ENCODE measurements around the gene FAM50B.

The FAM50B gene

GRCh38 chr6:3867641-3868502 lies 18.7 kb downstream of the FAM50B start:
- H3K4me1 Mint-ChIP-seq, result peaks cover 23% of the 10 kb centered on the region
- peaks cover 12% of the 10 kb centered on the region for H3K27me3 Mint-ChIP-seq
- H3K9me3 Mint-ChIP-seq, result peaks cover 4% of the 10 kb centered on the region
- H3K27ac Mint-ChIP-seq, result peak overlapping the region; percentile 72
- DNase-seq, result no peak
- CTCF ChIA-PET, result interaction anchor here (0.6 to 1.3 kb wide), 5 partner anchors 19 to 140 kb away, joined by 3 to 8 read pairs (median 4); partner anchors contain the start of gene FAM50B
- no peaks in the 10 kb centered on the region for H3K36me3 Mint-ChIP-seq
- H3K4me3 Mint-ChIP-seq, result peak overlapping the region; percentile 22

GRCh38 chr6:3868544-3868943 lies 19.4 kb downstream of the FAM50B start:
- peaks cover 23% of the 10 kb centered on the region for H3K4me1 Mint-ChIP-seq
- H3K4me3 Mint-ChIP-seq, result no peak overlapping the region
- peaks cover 4% of the 10 kb centered on the region for H3K9me3 Mint-ChIP-seq
- DNase-seq, result no peak
- no peak overlapping the region for H3K27ac Mint-ChIP-seq
- CTCF ChIA-PET, result interaction anchor here (1.0 to 1.3 kb wide), 2 partner anchors 20 to 23 kb away, joined by 4 to 8 read pairs; partner anchors contain the start of gene FAM50B
- H3K36me3 Mint-ChIP-seq, result no peaks in the 10 kb centered on the region
- H3K27me3 Mint-ChIP-seq, result peaks cover 16% of the 10 kb centered on the region

DNA sequence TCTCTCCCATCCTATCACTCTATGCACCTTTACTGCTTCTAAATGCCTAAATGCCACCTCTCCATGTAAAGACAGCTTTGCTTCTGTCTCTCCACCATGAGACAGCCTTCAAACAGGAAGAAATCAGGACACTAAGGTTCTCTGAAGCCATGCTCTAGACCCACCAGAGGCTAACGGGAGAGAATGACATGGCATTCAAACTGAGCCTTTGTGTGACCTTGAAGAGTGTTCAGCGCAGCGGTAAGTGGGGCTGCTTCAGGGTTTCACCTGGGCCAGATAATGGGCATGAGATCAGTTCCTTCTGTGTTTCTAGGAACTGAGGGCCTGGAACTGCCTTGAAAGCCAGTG lies 20.1 kb downstream of the FAM50B start:
- H3K4me3 Mint-ChIP-seq, result no peak overlapping the region
- no peaks in the 10 kb centered on the region for H3K36me3 Mint-ChIP-seq
- no peak overlapping the region for H3K27ac Mint-ChIP-seq
- peaks cover 21% of the 10 kb centered on the region for H3K27me3 Mint-ChIP-seq
- DNase-seq, result no peak
- H3K4me1 Mint-ChIP-seq, result peaks cover 23% of the 10 kb centered on the region
- peaks cover 4% of the 10 kb centered on the region for H3K9me3 Mint-ChIP-seq
- CTCF ChIA-PET, result no interaction called here

DNA sequence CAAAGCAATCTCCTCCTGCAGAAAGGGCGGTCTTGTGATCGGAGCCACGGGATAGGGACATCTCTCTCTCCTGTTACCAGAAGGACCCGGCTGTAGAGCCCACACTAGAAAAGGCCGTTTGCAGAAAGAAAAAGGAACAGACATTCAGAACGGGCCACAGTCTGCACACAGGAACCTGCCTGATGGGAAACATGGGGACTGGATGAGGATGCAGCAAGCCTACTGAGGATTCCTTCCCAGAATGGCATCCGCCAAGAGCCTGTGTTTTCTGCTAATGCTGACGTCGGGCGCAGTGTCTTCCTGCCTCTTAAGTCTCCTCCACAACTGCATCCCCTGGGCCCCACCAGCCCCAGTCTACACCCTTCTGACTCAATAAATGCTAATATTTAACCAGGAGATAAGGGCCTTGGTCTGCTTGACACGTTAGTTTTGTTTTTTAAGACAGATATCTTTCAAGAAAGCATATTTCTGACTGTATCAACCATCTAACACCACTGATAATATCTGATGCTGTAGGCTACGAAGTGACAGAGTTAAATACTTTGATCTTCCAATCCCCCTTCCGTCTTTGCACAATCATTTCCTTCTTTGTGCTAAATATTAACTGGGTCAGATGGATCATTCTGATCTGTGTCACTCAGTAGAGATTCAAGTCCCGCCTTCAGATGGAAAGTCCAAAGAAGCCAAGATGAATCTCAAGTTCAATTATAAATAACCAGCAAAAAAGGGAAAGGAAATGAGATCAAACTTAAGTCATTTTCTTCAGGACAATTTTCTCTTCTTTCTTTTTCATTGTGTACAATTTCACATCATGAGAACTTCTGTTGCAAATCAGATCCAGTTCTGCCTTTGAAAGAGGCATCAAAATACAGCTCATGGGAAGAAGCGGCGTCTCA lies 20.7 kb downstream of the FAM50B start:
- Mint-ChIP-seq H3K27ac (no peak overlapping the region), H3K9me3 (peaks cover 4% of the 10 kb centered on the region), H3K36me3 (no peaks in the 10 kb centered on the region), H3K27me3 (peaks cover 23% of the 10 kb centered on the region), H3K4me3 (no peak overlapping the region), H3K4me1 (peaks cover 23% of the 10 kb centered on the region)
- no peak for DNase-seq
- CTCF ChIA-PET, result no interaction called here

DNA sequence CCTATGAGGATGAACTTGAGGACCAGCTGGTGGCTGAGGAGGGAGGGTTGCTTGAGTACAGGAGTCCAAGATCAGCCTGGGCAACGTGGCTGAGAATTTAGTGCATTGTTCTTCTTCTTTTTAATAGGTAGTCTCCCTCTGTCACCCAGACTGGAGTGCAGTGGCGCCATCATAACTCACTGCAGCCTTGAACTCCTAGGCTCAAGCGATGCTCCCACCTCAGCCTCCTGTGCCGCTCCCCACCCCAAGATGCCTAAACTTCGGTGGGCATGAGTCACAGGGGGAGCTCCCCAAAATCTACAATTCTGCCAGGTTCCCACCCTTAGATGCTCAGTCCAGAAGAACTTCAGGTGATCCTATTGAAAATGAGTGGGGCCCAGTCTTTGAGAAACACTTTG lies 21.4 kb downstream of the FAM50B start:
- Mint-ChIP-seq H3K27me3 (peaks cover 18% of the 10 kb centered on the region), H3K27ac (no peak overlapping the region)
- no peak for DNase-seq

DNA sequence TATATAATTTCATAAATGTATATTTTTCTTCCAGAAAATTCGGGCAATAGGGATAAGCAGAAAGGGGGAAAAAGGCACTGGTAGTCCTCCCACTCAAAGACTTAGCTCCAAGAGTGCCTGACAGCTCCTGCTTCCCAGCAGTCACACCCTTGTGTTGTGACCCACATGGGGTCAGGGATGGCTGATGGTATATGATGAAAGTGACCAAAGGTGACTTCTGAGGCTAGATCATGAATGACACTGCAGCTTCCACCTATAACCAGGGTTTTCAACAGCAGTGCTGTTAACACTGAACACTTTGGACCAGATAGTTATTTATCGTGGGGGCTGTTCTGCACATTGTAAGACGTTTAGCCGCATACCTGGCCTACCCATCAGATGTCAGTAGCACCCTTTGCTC lies 22.3 kb downstream of the FAM50B start:
- Mint-ChIP-seq H3K27ac (no peak overlapping the region), H3K4me3 (no peak overlapping the region), H3K36me3 (no peaks in the 10 kb centered on the region), H3K4me1 (peaks cover 23% of the 10 kb centered on the region), H3K27me3 (peaks cover 18% of the 10 kb centered on the region), H3K9me3 (no peaks in the 10 kb centered on the region)
- CTCF ChIA-PET, result no interaction called here
- DNase-seq, result no peak

More for the DNA sequence above, 21.4 kb downstream of the FAM50B start:
- no peak overlapping the region for H3K4me3 Mint-ChIP-seq
- H3K4me1 Mint-ChIP-seq, result peaks cover 23% of the 10 kb centered on the region
- no peaks in the 10 kb centered on the region for H3K9me3 Mint-ChIP-seq
- H3K36me3 Mint-ChIP-seq, result no peaks in the 10 kb centered on the region
- CTCF ChIA-PET, result no interaction called here

DNA sequence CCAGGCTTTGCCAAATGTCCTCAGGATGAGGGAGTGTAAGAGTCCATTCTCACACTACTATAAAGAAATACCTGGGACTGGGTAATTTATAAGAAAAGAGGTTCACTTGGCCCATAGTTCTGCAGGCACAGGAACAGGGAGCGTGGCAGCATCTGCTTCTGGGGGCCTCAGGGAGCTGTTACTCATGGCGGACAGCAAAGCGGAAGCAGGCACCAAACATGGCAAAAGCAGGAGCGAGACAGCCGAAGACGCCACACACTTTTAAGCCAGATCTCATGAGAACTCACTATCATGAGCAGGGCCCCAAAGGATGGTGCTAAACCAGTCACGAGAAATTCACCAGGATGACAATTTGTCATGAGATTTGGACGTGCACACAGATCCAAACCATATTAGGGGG lies 22.8 kb downstream of the FAM50B start:
- H3K9me3 Mint-ChIP-seq, result no peaks in the 10 kb centered on the region
- CTCF ChIA-PET, result interaction anchor here (0.8 kb wide), 1 partner anchor 23 kb away, joined by 5 read pairs; the partner anchor contains the start of gene FAM50B
- DNase-seq, result no peak
- H3K4me1 Mint-ChIP-seq, result peaks cover 23% of the 10 kb centered on the region
- H3K27ac Mint-ChIP-seq, result no peak overlapping the region
- no peak overlapping the region for H3K4me3 Mint-ChIP-seq
- peaks cover 18% of the 10 kb centered on the region for H3K27me3 Mint-ChIP-seq
- H3K36me3 Mint-ChIP-seq, result no peaks in the 10 kb centered on the region

- CTCF ChIA-PET, result interaction anchor here (0.8 kb wide), 1 partner anchor 24 kb away, joined by 5 read pairs; the partner anchor contains the start of gene FAM50B
- no peaks in the 10 kb centered on the region for H3K9me3 Mint-ChIP-seq
- no peak for DNase-seq
These were observed 23.2 kb downstream of the FAM50B start for GRCh38 chr6:3872370-3872854.

GRCh38 chr6:3873051-3873450 lies 23.9 kb downstream of the FAM50B start:
- Mint-ChIP-seq H3K27me3 (peaks cover 18% of the 10 kb centered on the region), H3K9me3 (no peaks in the 10 kb centered on the region), H3K4me1 (peaks cover 15% of the 10 kb centered on the region), H3K36me3 (no peaks in the 10 kb centered on the region), H3K4me3 (no peak overlapping the region), H3K27ac (no peak overlapping the region)
- CTCF ChIA-PET, result no interaction called here
- DNase-seq, result no peak

More at GRCh38 chr6:3872370-3872854, 23.2 kb downstream of the FAM50B start:
- Mint-ChIP-seq H3K4me1 (peaks cover 21% of the 10 kb centered on the region), H3K27me3 (peaks cover 18% of the 10 kb centered on the region), H3K4me3 (no peak overlapping the region), H3K36me3 (no peaks in the 10 kb centered on the region), H3K27ac (no peak overlapping the region)

GRCh38 chr6:3874069-3874468 lies 24.9 kb downstream of the FAM50B start:
- H3K27me3 Mint-ChIP-seq, result peaks cover 18% of the 10 kb centered on the region
- H3K36me3 Mint-ChIP-seq, result no peaks in the 10 kb centered on the region
- H3K4me3 Mint-ChIP-seq, result no peak overlapping the region
- no peak for DNase-seq
- CTCF ChIA-PET, result interaction anchor here (1.1 kb wide), 1 partner anchor 25 kb away, joined by 4 read pairs; no protein-coding TSS in a partner anchor
- H3K9me3 Mint-ChIP-seq, result no peaks in the 10 kb centered on the region
- H3K27ac Mint-ChIP-seq, result no peak overlapping the region
- H3K4me1 Mint-ChIP-seq, result peaks cover 6% of the 10 kb centered on the region

DNA sequence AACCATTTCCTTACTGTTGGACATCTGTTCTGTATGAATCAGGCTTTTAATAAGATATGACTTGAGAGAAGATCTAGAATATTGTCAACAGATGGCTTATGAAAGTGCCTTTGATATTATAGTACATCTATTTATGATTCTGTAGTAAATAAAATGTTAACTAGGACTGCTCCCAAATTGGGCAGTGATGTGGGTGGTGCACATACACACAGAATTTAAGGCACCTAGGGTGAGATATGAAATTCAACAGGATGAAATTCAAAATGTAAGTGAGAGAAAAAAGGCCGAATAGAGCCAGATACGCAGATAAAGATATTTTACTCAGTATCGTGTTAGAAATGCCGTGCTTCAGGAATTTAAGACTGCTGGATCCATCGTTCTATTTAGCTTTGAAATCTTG lies 26.3 kb downstream of the FAM50B start:
- no peak for DNase-seq
- Mint-ChIP-seq H3K4me3 (no peak overlapping the region), H3K9me3 (no peaks in the 10 kb centered on the region), H3K36me3 (no peaks in the 10 kb centered on the region), H3K27ac (no peak overlapping the region), H3K4me1 (no peaks in the 10 kb centered on the region), H3K27me3 (peaks cover 21% of the 10 kb centered on the region)
- CTCF ChIA-PET, result interaction anchor here (1.9 kb wide), 1 partner anchor 9 kb away, joined by 5 read pairs; no protein-coding TSS in a partner anchor

DNA sequence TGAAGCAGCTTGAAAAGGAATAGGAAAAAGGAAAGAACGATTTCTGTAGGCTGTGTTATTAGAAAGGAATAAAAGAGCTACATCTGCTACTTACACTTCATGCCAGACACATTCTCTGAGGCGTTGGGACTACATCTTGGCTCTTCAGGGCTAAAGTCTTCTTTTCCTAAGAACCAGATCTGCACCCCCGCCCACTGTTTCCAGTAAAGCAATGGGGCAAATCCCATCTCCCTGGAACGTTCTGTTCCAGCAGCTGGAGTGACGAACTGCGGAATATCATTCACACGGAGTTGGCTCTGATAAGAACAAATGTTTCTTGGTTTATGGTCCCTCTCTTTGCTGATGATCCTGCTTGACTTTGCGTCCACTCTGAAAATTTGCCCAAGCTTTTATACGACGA lies 26.9 kb downstream of the FAM50B start:
- Mint-ChIP-seq H3K27me3 (peaks cover 21% of the 10 kb centered on the region), H3K4me3 (no peak overlapping the region), H3K27ac (no peak overlapping the region), H3K36me3 (no peaks in the 10 kb centered on the region), H3K4me1 (no peaks in the 10 kb centered on the region), H3K9me3 (no peaks in the 10 kb centered on the region)
- CTCF ChIA-PET, result interaction anchor here (0.7 to 1.9 kb wide), 2 partner anchors 8 to 128 kb away, joined by 3 to 5 read pairs; no protein-coding TSS in a partner anchor
- no peak for DNase-seq

- Mint-ChIP-seq H3K4me1 (no peaks in the 10 kb centered on the region), H3K36me3 (no peaks in the 10 kb centered on the region), H3K4me3 (no peak overlapping the region), H3K27ac (no peak overlapping the region), H3K9me3 (no peaks in the 10 kb centered on the region), H3K27me3 (peaks cover 21% of the 10 kb centered on the region)
- CTCF ChIA-PET, result no interaction called here
- no peak for DNase-seq
These were observed 27.7 kb downstream of the FAM50B start for GRCh38 chr6:3876866-3877265.

GRCh38 chr6:3878048-3878666 lies 29.0 kb downstream of the FAM50B start:
- Mint-ChIP-seq H3K27me3 (peaks cover 12% of the 10 kb centered on the region), H3K4me3 (no peak overlapping the region), H3K36me3 (no peaks in the 10 kb centered on the region), H3K9me3 (no peaks in the 10 kb centered on the region), H3K4me1 (no peaks in the 10 kb centered on the region), H3K27ac (no peak overlapping the region)
- no peak for DNase-seq
- CTCF ChIA-PET, result no interaction called here

Measured in activated naive CD4-positive, alpha-beta T cell treated with anti-CD3 and anti-CD28 coated beads, Interleukin-2, amount 10 ng/mL, durations not matched to agents 7 days and 5 days (primary cell).